ENCODE data around the gene BRIX1. TPM values are rescaled to one million over a fixed set of nuclear protein-coding genes. Genes with fewer than 3 reads are reported as not detected.
A peak's percentile ranks its signal among the peaks of the same experiment; 100 is the strongest.
"Not testable (repeated sequence)": the region's sequence is repeated elsewhere in the genome, so short reads cannot be mapped to it uniquely, and the experiment has no call there.

BRIX1 gene
- total and polyA plus RNA-seq, 4 experiments from 2014 or later = 27.1 to 63.9 (median 40.6) TPM

- Mint-ChIP-seq H3K9me3 (no peaks in the 10 kb centered on the region), H3K27me3 (no peaks in the 10 kb centered on the region), H3K27ac (no peak overlapping the region), H3K36me3 (peaks cover 22 to 29% of the 10 kb centered on the region in 2 donors), H3K4me3 (no peak overlapping the region), H3K4me1 (peaks cover 19 to 37% (median 24%) of the 10 kb centered on the region in 4 donors)
- CTCF ChIA-PET (ENCODE audit: partially characterized antibody) = interaction anchor here (1.0 to 4.0 kb wide), 7 partner anchors 8 to 22 kb away, joined by 3 to 33 read pairs (median 4); partner anchors contain the start of gene DNAJC21
- Histone ChIP-seq H3K36me3 (ENCODE audit: insufficient read depth, low read length) (peaks cover 19% of the 10 kb centered on the region), H3K4me3 (ENCODE audit: low read length in 2 of 2) (peak overlapping the region; percentile 84 to 95), H3K27me3 (ENCODE audit: insufficient read depth, low read length) (no peaks in the 10 kb centered on the region), H3K4me1 (ENCODE audit: insufficient read depth, low read length) (peaks cover 40% of the 10 kb centered on the region), H3K27ac (ENCODE audit: low read depth, low read length) (peak overlapping the region; percentile 75), H3K9me3 (ENCODE audit: control insufficient read depth in 1 of 2, low read length in 2 of 2) (no peaks in the 10 kb centered on the region)
- intact Hi-C loops (cut with micrococcal nuclease) = loop anchor here (1.0 to 5.0 kb wide), 6 partner anchors 10 to 1472 kb away; partner anchors contain the start of genes AMACR, DNAJC21, SKP2 and TARS1
- POLR2A ChIA-PET (ENCODE audit: partially characterized antibody) = interaction anchor here (0.7 to 5.4 kb wide), 9 partner anchors 9 to 1961 kb away, joined by 3 to 169 read pairs (median 4); partner anchors contain the start of genes AMACR, DNAJC21, NADK2 and TARS1
- DNase-seq = no peak
Observed at GRCh38 chr5:34914671-34915138, 806 bp upstream of the BRIX1 start.

- peaks cover 21% of the 10 kb centered on the region for H3K36me3 ChIP-seq (ENCODE audit: insufficient read depth, low read length)
- Mint-ChIP-seq H3K36me3 (peaks cover 19 to 31% of the 10 kb centered on the region in 2 donors), H3K27me3 (no peaks in the 10 kb centered on the region), H3K9me3 (no peaks in the 10 kb centered on the region), H3K27ac (no peak overlapping the region), H3K4me1 (peaks cover 19 to 37% (median 25%) of the 10 kb centered on the region in 4 donors), H3K4me3 (no peak overlapping the region)
- ChIA-PET POLR2A (ENCODE audit: partially characterized antibody) (interaction anchor here (0.8 to 5.4 kb wide), 12 partner anchors 8 to 1960 kb away, joined by 3 to 169 read pairs (median 3); partner anchors contain the start of genes DNAJC21, NADK2 and TTC23L), CTCF (ENCODE audit: partially characterized antibody) (interaction anchor here (0.7 to 4.0 kb wide), 9 partner anchors 8 to 79 kb away, joined by 3 to 33 read pairs (median 3); partner anchors contain the start of genes DNAJC21 and TTC23L)
- peak overlapping the region; percentile 54 to 95 for H3K4me3 ChIP-seq (ENCODE audit: low read length in 2 of 2)
- DNase-seq = no peak
- no peaks in the 10 kb centered on the region for H3K27me3 ChIP-seq (ENCODE audit: insufficient read depth, low read length)
- intact Hi-C loops (cut with micrococcal nuclease) = loop anchor here (1.0 to 5.0 kb wide), 6 partner anchors 8 to 1474 kb away; partner anchors contain the start of genes AMACR, DNAJC21, SKP2 and TARS1
- H3K4me1 ChIP-seq (ENCODE audit: insufficient read depth, low read length) = peaks cover 40% of the 10 kb centered on the region
- peak overlapping the region; percentile 75 for H3K27ac ChIP-seq (ENCODE audit: low read depth, low read length)
- no peaks in the 10 kb centered on the region for H3K9me3 ChIP-seq (ENCODE audit: control insufficient read depth in 1 of 2, low read length in 2 of 2)
Observed at GRCh38 chr5:34915856-34916192, 313 bp downstream of the BRIX1 start.

DNA sequence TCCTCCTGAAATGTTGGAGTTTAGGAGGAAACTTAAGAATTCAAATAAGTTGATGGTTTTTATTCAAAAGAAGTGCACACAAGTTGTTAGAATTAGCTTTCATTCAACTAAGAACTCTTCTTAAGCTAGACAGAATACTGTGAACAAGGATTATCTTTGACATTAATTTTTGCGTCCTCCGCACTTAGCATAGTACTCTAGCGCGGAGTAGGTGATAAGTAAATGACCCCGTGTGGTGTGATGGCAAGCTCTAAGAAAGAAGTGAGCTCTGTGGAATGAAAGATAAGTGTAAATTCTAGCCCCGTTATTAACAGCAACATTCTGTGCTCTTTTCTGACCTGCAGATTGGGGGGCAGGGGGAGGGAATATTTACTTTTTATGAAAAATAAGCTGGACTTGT lies 1.0 kb downstream of the BRIX1 start:
- DNase-seq = no peak
- H3K4me1 ChIP-seq (ENCODE audit: insufficient read depth, low read length) = peaks cover 40% of the 10 kb centered on the region
- H3K27ac Mint-ChIP-seq = peak overlapping the region in 2 of 7 donors; percentile 68 to 81
- ChIA-PET CTCF (ENCODE audit: partially characterized antibody) (interaction anchor here (1.0 to 4.0 kb wide), 4 partner anchors 13 to 87 kb away, joined by 3 to 33 read pairs (median 10); partner anchors contain the start of gene DNAJC21), POLR2A (ENCODE audit: partially characterized antibody) (interaction anchor here (0.9 to 5.4 kb wide), 8 partner anchors 11 to 1235 kb away, joined by 3 to 169 read pairs (median 4); partner anchors contain the start of genes DNAJC21, LMBRD2, SKP2 and TTC23L)
- H3K4me3 Mint-ChIP-seq = no peak overlapping the region
- H3K4me1 Mint-ChIP-seq = peaks cover 19 to 37% (median 25%) of the 10 kb centered on the region in 4 donors
- H3K36me3 Mint-ChIP-seq = peaks cover 17 to 32% of the 10 kb centered on the region in 2 donors
- peak overlapping the region; percentile 54 to 95 for H3K4me3 ChIP-seq (ENCODE audit: low read length in 2 of 2)
- intact Hi-C loops (cut with micrococcal nuclease) = loop anchor here (5.0 kb wide), 1 partner anchor 1474 kb away; the partner anchor contains the start of gene TARS1
- H3K27me3 ChIP-seq (ENCODE audit: insufficient read depth, low read length) = no peaks in the 10 kb centered on the region
- peak overlapping the region; percentile 75 for H3K27ac ChIP-seq (ENCODE audit: low read depth, low read length)
- peaks cover 21% of the 10 kb centered on the region for H3K36me3 ChIP-seq (ENCODE audit: insufficient read depth, low read length)
- H3K9me3 Mint-ChIP-seq = no peaks in the 10 kb centered on the region
- H3K9me3 ChIP-seq (ENCODE audit: control insufficient read depth in 1 of 2, low read length in 2 of 2) = no peaks in the 10 kb centered on the region
- no peaks in the 10 kb centered on the region for H3K27me3 Mint-ChIP-seq

GRCh38 chr5:34918025-34918424 lies 2.5 kb downstream of the BRIX1 start:
- peaks cover 19 to 37% (median 23%) of the 10 kb centered on the region in 4 donors for H3K4me1 Mint-ChIP-seq
- no peaks in the 10 kb centered on the region for H3K27me3 ChIP-seq (ENCODE audit: insufficient read depth, low read length)

DNA sequence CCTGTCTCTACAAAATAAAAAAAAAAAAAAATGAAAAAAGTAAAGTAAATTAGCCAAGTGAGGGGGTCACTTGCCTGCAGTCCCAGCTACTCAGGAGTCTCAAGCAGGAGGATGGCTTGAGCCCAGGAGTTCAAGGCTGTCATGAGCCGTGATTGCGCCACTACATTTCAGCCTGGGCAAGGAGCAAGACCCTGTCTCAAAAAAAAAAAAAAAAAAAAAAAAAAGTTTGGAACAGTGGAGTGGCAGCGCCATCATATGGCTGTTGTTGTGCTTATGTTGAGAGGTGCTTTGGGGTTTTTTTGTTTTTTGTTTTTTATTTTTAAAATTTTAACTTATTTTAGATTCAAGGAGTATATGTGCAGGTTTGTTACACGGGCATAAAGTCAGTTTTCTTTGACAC lies 3.6 kb downstream of the BRIX1 start:
- Mint-ChIP-seq H3K27me3 (no peaks in the 10 kb centered on the region), H3K4me1 (peaks cover 16 to 31% (median 22%) of the 10 kb centered on the region in 4 donors), H3K27ac (no peak overlapping the region), H3K36me3 (peaks cover 22 to 44% of the 10 kb centered on the region in 2 donors), H3K4me3 (no peak overlapping the region), H3K9me3 (no peaks in the 10 kb centered on the region)
- Histone ChIP-seq H3K9me3 (ENCODE audit: control insufficient read depth in 1 of 2, low read length in 2 of 2) (no peaks in the 10 kb centered on the region), H3K27me3 (ENCODE audit: insufficient read depth, low read length) (no peaks in the 10 kb centered on the region), H3K4me3 (ENCODE audit: low read length in 2 of 2) (no peak overlapping the region), H3K27ac (ENCODE audit: low read depth, low read length) (no peak overlapping the region), H3K4me1 (ENCODE audit: insufficient read depth, low read length) (peaks cover 31% of the 10 kb centered on the region), H3K36me3 (ENCODE audit: insufficient read depth, low read length) (peaks cover 35% of the 10 kb centered on the region)
- intact Hi-C loops (cut with micrococcal nuclease) = loop anchor here (5.0 kb wide), 1 partner anchor 1477 kb away; the partner anchor contains the start of gene TARS1
- no peak for DNase-seq
- POLR2A ChIA-PET (ENCODE audit: partially characterized antibody) = interaction anchor here (1.5 kb wide), 1 partner anchor 10 kb away, joined by 3 read pairs; no protein-coding TSS in a partner anchor
- CTCF ChIA-PET (ENCODE audit: partially characterized antibody) = no interaction called here

More at GRCh38 chr5:34918025-34918424, 2.5 kb downstream of the BRIX1 start:
- CTCF ChIA-PET (ENCODE audit: partially characterized antibody) = interaction anchor here (1.0 to 4.0 kb wide), 2 partner anchors 9 to 11 kb away, joined by 3 to 33 read pairs; partner anchors contain the start of gene DNAJC21
- intact Hi-C loops (cut with micrococcal nuclease) = loop anchor here (5.0 kb wide), 1 partner anchor 1476 kb away; the partner anchor contains the start of gene TARS1
- Mint-ChIP-seq H3K4me3 (peak overlapping the region in 3 of 8 donors; percentile 13 to 48 (median 45)), H3K27me3 (no peaks in the 10 kb centered on the region), H3K36me3 (peaks cover 15 to 36% of the 10 kb centered on the region in 2 donors), H3K27ac (peak overlapping the region in 3 of 7 donors; percentile 28 to 80 (median 76)), H3K9me3 (no peaks in the 10 kb centered on the region)
- peaks cover 26% of the 10 kb centered on the region for H3K36me3 ChIP-seq (ENCODE audit: insufficient read depth, low read length)
- POLR2A ChIA-PET (ENCODE audit: partially characterized antibody) = interaction anchor here (0.6 to 5.4 kb wide), 2 partner anchors 12 to 240 kb away, joined by 3 to 169 read pairs; partner anchors contain the start of gene DNAJC21
- DNase-seq = no peak
- H3K27ac ChIP-seq (ENCODE audit: low read depth, low read length) = no peak overlapping the region
- peaks cover 40% of the 10 kb centered on the region for H3K4me1 ChIP-seq (ENCODE audit: insufficient read depth, low read length)
- H3K4me3 ChIP-seq (ENCODE audit: low read length in 2 of 2) = no peak overlapping the region
- H3K9me3 ChIP-seq (ENCODE audit: control insufficient read depth in 1 of 2, low read length in 2 of 2) = no peaks in the 10 kb centered on the region

- H3K4me1 Mint-ChIP-seq; H3K4me3 ChIP-seq (ENCODE audit: low read length in 2 of 2); H3K9me3 Mint-ChIP-seq; H3K9me3 ChIP-seq (ENCODE audit: control insufficient read depth in 1 of 2, low read length in 2 of 2); H3K4me1 ChIP-seq (ENCODE audit: insufficient read depth, low read length); H3K27me3 ChIP-seq (ENCODE audit: insufficient read depth, low read length); H3K27me3 Mint-ChIP-seq; DNase-seq; H3K27ac ChIP-seq (ENCODE audit: low read depth, low read length); H3K4me3 Mint-ChIP-seq; CTCF ChIA-PET (ENCODE audit: partially characterized antibody): not testable (repeated sequence)
- Mint-ChIP-seq H3K27ac (peak overlapping the region in 2 of 7 donors; percentile 31 to 57), H3K36me3 (peaks cover 31 to 60% of the 10 kb centered on the region in 2 donors)
- intact Hi-C loops (cut with micrococcal nuclease) = loop anchor here (10.0 kb wide), 1 partner anchor 268 kb away; the partner anchor contains the start of gene RAI14
- POLR2A ChIA-PET (ENCODE audit: partially characterized antibody) = interaction anchor here (1.6 kb wide), 1 partner anchor 8 kb away, joined by 9 read pairs; the partner anchor contains the start of genes BRIX1 and RAD1
- H3K36me3 ChIP-seq (ENCODE audit: insufficient read depth, low read length) = peaks cover 43% of the 10 kb centered on the region
Observed at GRCh38 chr5:34923256-34923655, 7.7 kb downstream of the BRIX1 start.
